Inflammatory macrophage treated with lipopolysaccharide for 1 hour (primary cell): ENCODE results near the gene KCNJ14.

Experiments used
- DNase-seq, 2 donors: peaks; one replicate each; pipeline ENCODE4 v3.0.0-alpha.2; 2020 to 2022

The KCNJ14 gene

DNA sequence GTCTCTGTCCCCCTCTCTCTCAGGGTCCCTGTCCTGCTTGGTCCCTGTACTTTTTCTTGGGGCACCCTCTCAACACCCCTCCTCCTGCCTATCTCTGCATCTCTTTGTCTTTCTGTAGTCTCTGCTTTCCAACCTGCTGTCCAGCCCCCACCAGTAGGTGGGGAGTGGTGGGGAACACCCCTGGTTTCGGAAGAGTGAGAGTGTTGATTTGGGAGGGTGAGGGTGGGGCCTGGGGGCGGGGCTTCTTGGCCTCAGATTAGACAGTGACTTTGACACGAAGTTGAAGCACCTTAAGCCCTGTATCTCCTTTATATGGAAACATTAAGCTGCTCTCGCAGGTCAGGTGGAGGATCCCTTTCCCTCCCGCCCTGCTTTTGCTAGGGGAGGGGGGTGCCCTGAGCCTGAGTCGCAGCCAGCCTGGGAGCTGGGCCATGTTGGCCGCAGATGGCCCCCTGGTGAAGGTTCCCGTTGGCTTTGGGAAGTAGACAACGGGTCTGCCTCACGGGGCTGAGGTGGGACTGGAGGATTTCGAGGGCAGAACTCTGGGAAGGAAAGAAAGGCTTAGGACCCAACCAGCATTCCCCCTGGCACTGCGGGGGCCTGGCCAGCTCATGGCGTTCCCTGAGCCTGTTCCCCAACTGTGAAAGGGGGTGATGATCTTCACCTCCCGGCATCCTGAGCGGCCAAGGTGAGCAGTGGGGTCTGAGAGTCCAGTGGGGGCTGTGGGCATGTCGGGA is at the start of gene KCNJ14:
TSS of gene KCNJ14 (plus strand) at position 404 of the 737 bp plus-strand sequence. CDS start 6,151 bp downstream, outside the sequence.
- no peak for DNase-seq

GRCh38 chr19:48405850-48406249 is 49.5 kb upstream of the KCNJ14 start:
- no peak for DNase-seq

- DNase-seq = no peak
Observed at GRCh38 chr19:48413879-48414587, 41.3 kb upstream of the KCNJ14 start.

DNA sequence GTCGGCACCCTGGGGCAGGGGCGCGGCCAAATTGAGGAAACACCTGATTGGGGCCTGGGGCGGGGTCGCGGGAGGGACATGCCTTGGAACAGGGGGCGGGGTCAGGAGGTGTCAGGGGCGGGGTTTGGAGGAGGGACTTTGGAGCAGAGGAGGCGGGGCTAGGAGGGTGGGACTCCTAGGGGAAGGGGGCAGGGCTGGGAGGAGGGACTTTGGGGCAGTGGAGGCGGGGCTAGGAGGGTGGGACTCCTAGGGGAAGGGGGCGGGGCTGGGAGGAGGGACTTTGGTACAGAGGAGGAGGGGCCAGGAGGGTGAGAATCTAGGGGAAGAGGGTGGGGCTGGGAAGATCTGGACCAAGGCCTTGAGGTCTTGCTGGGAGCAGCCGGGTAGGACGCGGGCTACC is 40.0 kb upstream of the KCNJ14 start:
- DNase-seq = peak; percentile 78 to 92

DNA sequence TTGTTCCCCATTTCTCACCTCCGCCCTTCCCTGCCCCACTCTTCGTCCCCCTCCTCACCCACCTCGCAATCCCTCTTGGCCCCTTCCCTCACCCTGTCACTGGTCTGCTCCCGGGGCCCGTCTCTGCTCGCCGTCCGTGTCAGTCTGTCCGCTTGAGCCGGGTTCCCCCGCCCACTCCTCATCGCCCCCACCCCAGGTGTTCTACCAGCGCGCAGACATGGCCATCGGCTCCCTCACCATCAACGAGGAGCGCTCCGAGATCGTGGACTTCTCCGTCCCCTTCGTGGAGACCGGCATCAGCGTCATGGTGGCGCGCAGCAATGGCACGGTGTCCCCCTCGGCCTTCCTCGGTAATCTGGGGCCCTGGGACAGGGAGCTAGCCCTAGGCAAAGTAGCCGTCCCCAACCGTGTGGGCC is 39.6 kb upstream of the KCNJ14 start:
- DNase-seq = no peak

- no peak for DNase-seq
Observed at GRCh38 chr19:48417421-48417820, 38.0 kb upstream of the KCNJ14 start.

GRCh38 chr19:48418317-48419064 is 36.9 kb upstream of the KCNJ14 start:
- DNase-seq = no peak

- peak; percentile 44 to 49 for DNase-seq
Observed at GRCh38 chr19:48419158-48419920, 36.0 kb upstream of the KCNJ14 start.

GRCh38 chr19:48421548-48421947 is 33.8 kb upstream of the KCNJ14 start:
- DNase-seq = no peak

- DNase-seq = peak; percentile 55 to 60
Observed at GRCh38 chr19:48424694-48425219, 30.6 kb upstream of the KCNJ14 start.

GRCh38 chr19:48428670-48429069 is 26.7 kb upstream of the KCNJ14 start:
- DNase-seq = no peak

GRCh38 chr19:48433337-48433736 is 22.0 kb upstream of the KCNJ14 start:
- peak in 1 of 2 donors; percentile 10 for DNase-seq

- no peak for DNase-seq
Observed at GRCh38 chr19:48436586-48436985, 18.8 kb upstream of the KCNJ14 start.

DNA sequence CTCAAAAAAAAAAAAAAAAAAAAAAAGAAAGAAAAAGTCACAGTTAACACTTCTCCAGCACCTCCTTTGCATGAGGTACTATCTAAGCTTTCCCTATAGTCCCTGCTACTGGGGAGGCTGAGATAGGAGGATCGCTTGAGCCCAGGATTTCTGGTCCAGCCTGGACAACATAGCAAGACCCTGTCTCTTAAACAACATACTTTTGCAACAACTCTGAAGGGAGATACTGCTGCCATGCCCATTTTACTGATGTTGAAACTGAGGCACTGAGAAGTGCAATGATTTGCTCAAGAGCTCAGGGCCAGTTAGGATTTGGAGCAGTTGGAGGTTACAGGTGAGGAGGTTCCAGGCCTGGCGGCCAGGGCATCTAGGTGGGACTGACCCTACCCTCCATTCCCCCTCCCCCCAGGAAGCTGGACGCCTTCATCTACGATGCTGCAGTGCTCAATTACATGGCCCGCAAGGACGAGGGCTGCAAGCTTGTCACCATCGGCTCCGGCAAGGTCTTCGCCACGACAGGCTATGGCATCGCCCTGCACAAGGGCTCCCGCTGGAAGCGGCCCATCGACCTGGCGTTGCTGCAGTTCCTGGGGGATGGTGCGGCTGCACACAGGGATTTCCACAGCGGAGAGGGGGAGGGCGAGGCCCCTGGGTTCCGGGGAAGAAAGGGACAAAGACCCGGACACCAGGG is 13.9 kb upstream of the KCNJ14 start:
- DNase-seq = no peak

GRCh38 chr19:48442116-48443035 is 13.0 kb upstream of the KCNJ14 start:
- DNase-seq = no peak

GRCh38 chr19:48443256-48443655 is 12.1 kb upstream of the KCNJ14 start:
- DNase-seq = peak in 1 of 2 donors; percentile 32

- no peak for DNase-seq
Observed at GRCh38 chr19:48443731-48444128, 11.6 kb upstream of the KCNJ14 start.

DNA sequence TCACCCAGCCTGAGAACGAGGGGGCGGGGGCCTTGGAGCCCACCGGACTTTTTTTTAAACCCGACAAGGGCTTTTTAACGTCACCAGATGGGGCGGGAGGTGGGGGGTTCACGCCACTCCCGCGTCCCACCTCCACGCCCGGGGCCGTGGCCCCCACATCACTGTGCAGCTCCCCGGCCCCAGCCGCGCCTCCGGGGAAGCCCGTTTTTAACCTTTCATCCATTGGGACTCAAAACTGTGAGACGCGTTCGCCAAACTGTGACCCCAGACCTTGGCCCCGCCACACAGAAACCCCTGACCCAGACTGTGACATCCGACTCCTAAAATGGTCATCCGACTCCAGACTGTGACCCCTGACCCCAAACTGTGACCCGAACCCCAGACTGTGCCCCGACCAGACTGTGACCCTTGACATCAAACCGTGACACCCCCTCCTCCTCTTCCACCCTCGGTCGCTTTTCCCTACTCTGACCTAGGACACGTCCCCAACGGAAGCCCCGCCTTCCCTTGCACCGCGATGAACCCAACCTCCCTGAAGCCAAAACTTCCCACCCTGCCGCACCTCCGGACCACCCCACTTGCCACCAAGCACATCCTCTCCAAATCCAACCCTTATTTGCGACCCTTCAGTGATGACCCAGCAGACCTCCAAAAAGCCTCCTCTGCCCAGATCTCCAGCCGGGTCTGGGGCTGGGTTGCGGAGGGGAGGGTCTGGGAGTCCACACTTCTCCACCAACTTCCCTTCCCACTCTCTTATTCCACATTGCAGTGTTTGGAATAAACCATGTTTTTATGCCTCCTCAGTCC is 11.0 kb upstream of the KCNJ14 start:
- no peak for DNase-seq

- DNase-seq = no peak
Observed at GRCh38 chr19:48444936-48445200, 10.5 kb upstream of the KCNJ14 start.

- peak; percentile 51 to 57 for DNase-seq
Observed at GRCh38 chr19:48445256-48445605, 10.1 kb upstream of the KCNJ14 start.
